Panc1 (cell line): ENCODE measurements around the gene UBE3B. TPM values are rescaled to one million over a fixed set of nuclear protein-coding genes. Genes with fewer than 3 reads are reported as not detected.

Experiments used
- ATAC-seq: fragments of 200-7000 bp; cut with Tn5 transposase; 2 replicates; pipeline ENCODE4 v1.9.1; 2020; ENCODE audit warnings: mild to moderate bottlenecking, moderate library complexity
- BruUV-seq: library from RNA; stranded (reverse); fragments of 400-500 nt; replicated peaks from 2 replicates; lab custom pipeline; 2021; lab: Mats Ljungman, UMichigan
- CTCF ChIA-PET: fragments of 300-600 bp; sonication (Branson Sonifier 250); formaldehyde crosslinking; loops from one replicate; lab custom pipeline; 2022; ENCODE audit warnings: antibody characterized with exemption; lab: Charles Lee
- POLR2A ChIA-PET: fragments of 300-600 bp; sonication (Branson Sonifier 250); formaldehyde crosslinking; loops from one replicate; lab custom pipeline; 2022; ENCODE audit warnings: antibody characterized with exemption; lab: Charles Lee
- DNase-seq: peaks from one replicate; pipeline ENCODE4 v3.0.0-alpha.2; 2010; ENCODE audit warnings: low read depth, low spot score
- H3K27ac ChIP-seq: 2 replicates; pipeline ENCODE4 v1.5.1; 2011; ENCODE audit warnings: mild to moderate bottlenecking, low read length, inconsistent platforms
- H3K27me3 ChIP-seq: fragments of 200-500 bp; sonication (Bioruptor generic); 2 replicates; pipeline ENCODE4 v1.6.0; 2014; ENCODE audit warnings: low read length, inconsistent platforms; ENCODE audit not compliant: control insufficient read depth, insufficient read depth
- H3K36me3 ChIP-seq: fragments of 200-500 bp; sonication (Bioruptor generic); 2 replicates; pipeline ENCODE4 v1.5.1; 2014; ENCODE audit warnings: inconsistent platforms, mild to moderate bottlenecking, low read length, moderate library complexity; ENCODE audit not compliant: control insufficient read depth, insufficient read depth
- H3K4me1 ChIP-seq: 2 replicates; pipeline ENCODE4 v1.5.1; 2011; ENCODE audit warnings: inconsistent platforms, mild to moderate bottlenecking, low read length, moderate library complexity; ENCODE audit not compliant: control insufficient read depth, insufficient read depth
- H3K4me3 ChIP-seq, 2 experiments: 2 replicates each; pipeline ENCODE4 v1.5.1; 2011 to 2012; ENCODE audit warnings: low read depth in 2 of 2, low read length in 2 of 2, mild to moderate bottlenecking in 2 of 2, inconsistent platforms in 1 of 2, moderate library complexity in 1 of 2
- H3K9me3 ChIP-seq: fragments of 200-500 bp; sonication (Bioruptor generic); 2 replicates; pipeline ENCODE4 v1.5.1; 2014; ENCODE audit warnings: low read depth, mild to moderate bottlenecking, inconsistent platforms, low read length, moderate library complexity; ENCODE audit not compliant: control insufficient read depth, insufficient read depth
- POLR2AphosphoS5 ChIP-seq: IDR thresholded peaks from 2 replicates; pipeline ENCODE4 v1.6.1; 2012; ENCODE audit warnings: mild to moderate bottlenecking, low read depth, low read length, moderate library complexity
- SIN3A ChIP-seq: IDR thresholded peaks from 2 replicates; pipeline ENCODE4 v1.6.1; 2012; ENCODE audit warnings: low read depth, mild to moderate bottlenecking, low read length, moderate library complexity, borderline replicate concordance; ENCODE audit not compliant: insufficient read depth
- TCF7L2 ChIP-seq: IDR thresholded peaks from 2 replicates; pipeline ENCODE4 v1.6.1; 2011; ENCODE audit warnings: mild to moderate bottlenecking, low read depth, low read length, inconsistent platforms
- in situ Hi-C: cut with HindIII; loops from 2 replicates; pipeline ENCODE4 v1.10.0; 2016; ENCODE audit warnings: low sequenced_read_pairs, low pct_unique_long_range_greater_than_20kb
- intact Hi-C: fragments of 100-400 bp; cut with micrococcal nuclease; formaldehyde crosslinking; loops from one replicate; pipeline ENCODE4 v1.10.0; 2022; ENCODE audit not compliant: unreplicated experiment
- total RNA-seq: library from RNA; stranded (reverse); gene quantifications from one replicate; pipeline ENCODE4 v1.2.1, GENCODE V29; 2021; ENCODE audit not compliant: unreplicated experiment
- TF ChIP-seq, protein P1 (sequence below), 2 experiments: IDR thresholded peaks; 2 replicates each; pipeline ENCODE4 v1.6.1; 2011 to 2012; ENCODE audit warnings: low read depth in 2 of 2, control low read depth in 1 of 2, low read length in 1 of 2, mild to moderate bottlenecking in 1 of 2, moderate library complexity in 1 of 2; ENCODE audit not compliant: insufficient read depth in 1 of 2
- TF ChIP-seq, protein P2 (sequence below): fragments of 450-650 bp; IDR thresholded peaks from 2 replicates; pipeline ENCODE4 v1.5.1; 2017; ENCODE audit warnings: mild to moderate bottlenecking

Gene UBE3B
- total RNA-seq, 1 experiment from 2014 or later, result 38.9 TPM

DNA sequence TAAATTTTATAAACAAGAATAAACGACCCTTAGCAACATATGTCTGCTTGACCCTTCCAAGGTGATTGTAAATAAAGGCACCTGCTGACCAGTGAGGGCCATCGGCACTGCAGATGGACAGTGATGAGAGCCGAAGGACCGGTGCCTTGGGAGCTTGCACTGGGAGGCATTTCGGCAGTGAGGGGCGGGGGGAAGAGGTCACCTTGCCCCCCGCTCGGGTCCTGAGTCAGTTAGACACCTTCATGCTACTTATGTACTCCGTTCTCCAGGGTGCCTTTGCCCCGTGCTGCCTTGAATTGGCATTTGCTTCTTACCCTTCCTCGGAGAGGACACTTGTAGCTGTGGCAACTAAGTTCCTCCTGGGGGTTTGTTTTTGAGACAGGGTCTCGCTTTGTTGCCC, 72.8 kb downstream of the UBE3B start:
- H3K27ac ChIP-seq, result no peak overlapping the region
- H3K36me3 ChIP-seq, result no peaks in the 10 kb centered on the region
- no TSS peak for BruUV-seq
- in situ Hi-C loops, result no loop called here
- H3K9me3 ChIP-seq, result no peaks in the 10 kb centered on the region
- TF ChIP-seq, protein P1, sequence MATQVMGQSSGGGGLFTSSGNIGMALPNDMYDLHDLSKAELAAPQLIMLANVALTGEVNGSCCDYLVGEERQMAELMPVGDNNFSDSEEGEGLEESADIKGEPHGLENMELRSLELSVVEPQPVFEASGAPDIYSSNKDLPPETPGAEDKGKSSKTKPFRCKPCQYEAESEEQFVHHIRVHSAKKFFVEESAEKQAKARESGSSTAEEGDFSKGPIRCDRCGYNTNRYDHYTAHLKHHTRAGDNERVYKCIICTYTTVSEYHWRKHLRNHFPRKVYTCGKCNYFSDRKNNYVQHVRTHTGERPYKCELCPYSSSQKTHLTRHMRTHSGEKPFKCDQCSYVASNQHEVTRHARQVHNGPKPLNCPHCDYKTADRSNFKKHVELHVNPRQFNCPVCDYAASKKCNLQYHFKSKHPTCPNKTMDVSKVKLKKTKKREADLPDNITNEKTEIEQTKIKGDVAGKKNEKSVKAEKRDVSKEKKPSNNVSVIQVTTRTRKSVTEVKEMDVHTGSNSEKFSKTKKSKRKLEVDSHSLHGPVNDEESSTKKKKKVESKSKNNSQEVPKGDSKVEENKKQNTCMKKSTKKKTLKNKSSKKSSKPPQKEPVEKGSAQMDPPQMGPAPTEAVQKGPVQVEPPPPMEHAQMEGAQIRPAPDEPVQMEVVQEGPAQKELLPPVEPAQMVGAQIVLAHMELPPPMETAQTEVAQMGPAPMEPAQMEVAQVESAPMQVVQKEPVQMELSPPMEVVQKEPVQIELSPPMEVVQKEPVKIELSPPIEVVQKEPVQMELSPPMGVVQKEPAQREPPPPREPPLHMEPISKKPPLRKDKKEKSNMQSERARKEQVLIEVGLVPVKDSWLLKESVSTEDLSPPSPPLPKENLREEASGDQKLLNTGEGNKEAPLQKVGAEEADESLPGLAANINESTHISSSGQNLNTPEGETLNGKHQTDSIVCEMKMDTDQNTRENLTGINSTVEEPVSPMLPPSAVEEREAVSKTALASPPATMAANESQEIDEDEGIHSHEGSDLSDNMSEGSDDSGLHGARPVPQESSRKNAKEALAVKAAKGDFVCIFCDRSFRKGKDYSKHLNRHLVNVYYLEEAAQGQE (IDR thresholded peaks at IDR 0.05; ENCODE audit: insufficient read depth in 1 of 2, low read depth in 2 of 2, low read length in 1 of 2), result no peak
- no peak for TF ChIP-seq SIN3A
- TF ChIP-seq POLR2AphosphoS5, result no peak
- TF ChIP-seq, protein P2, sequence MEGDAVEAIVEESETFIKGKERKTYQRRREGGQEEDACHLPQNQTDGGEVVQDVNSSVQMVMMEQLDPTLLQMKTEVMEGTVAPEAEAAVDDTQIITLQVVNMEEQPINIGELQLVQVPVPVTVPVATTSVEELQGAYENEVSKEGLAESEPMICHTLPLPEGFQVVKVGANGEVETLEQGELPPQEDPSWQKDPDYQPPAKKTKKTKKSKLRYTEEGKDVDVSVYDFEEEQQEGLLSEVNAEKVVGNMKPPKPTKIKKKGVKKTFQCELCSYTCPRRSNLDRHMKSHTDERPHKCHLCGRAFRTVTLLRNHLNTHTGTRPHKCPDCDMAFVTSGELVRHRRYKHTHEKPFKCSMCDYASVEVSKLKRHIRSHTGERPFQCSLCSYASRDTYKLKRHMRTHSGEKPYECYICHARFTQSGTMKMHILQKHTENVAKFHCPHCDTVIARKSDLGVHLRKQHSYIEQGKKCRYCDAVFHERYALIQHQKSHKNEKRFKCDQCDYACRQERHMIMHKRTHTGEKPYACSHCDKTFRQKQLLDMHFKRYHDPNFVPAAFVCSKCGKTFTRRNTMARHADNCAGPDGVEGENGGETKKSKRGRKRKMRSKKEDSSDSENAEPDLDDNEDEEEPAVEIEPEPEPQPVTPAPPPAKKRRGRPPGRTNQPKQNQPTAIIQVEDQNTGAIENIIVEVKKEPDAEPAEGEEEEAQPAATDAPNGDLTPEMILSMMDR, result no peak
- TF ChIP-seq TCF7L2, result no peak
- POLR2A ChIA-PET, result interaction anchor here (0.7 kb wide), 1 partner anchor 100 kb away, joined by 5 read pairs; no protein-coding TSS in a partner anchor
- H3K4me1 ChIP-seq, result no peaks in the 10 kb centered on the region
- DNase-seq (no peak), ATAC-seq (no peak)
- peaks cover 14% of the 10 kb centered on the region for H3K27me3 ChIP-seq
- H3K4me3 ChIP-seq, result no peak overlapping the region
- CTCF ChIA-PET, result interaction anchor here (0.7 kb wide), 1 partner anchor 117 kb away, joined by 3 read pairs; no protein-coding TSS in a partner anchor
- intact Hi-C loops, result no loop called here

DNA sequence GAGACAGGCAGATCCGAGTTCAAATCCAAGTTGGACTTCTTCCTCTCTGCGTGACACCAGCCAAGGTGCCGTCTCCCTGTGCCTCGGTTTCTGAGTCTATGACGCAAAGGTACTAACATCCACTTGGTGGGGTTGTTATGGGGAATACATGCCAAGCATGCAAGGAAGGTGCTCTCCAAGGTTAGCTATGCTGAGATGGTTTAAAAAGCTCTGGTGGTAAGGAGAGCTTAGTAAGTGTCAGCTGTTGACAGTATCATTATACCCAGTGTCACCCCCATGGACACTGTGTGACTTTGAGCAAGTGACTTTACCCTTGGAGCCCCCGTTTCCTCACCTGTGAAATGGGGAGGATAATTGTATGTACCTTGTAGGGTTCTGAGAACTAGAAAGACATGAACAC, 73.7 kb downstream of the UBE3B start:
- Histone ChIP-seq H3K27me3 (peaks cover 14% of the 10 kb centered on the region), H3K4me1 (no peaks in the 10 kb centered on the region), H3K4me3 (no peak overlapping the region), H3K9me3 (no peaks in the 10 kb centered on the region), H3K27ac (no peak overlapping the region), H3K36me3 (no peaks in the 10 kb centered on the region)
- ATAC-seq (no peak), DNase-seq (no peak)
- CTCF ChIA-PET, result no interaction called here
- intact Hi-C loops (no loop called here), in situ Hi-C loops (no loop called here)
- POLR2A ChIA-PET, result no interaction called here
- BruUV-seq, result no TSS peak
- TF ChIP-seq, protein P2, result no peak
- TF ChIP-seq POLR2AphosphoS5 (no peak), SIN3A (no peak), TCF7L2 (no peak)
- TF ChIP-seq, protein P1 (IDR thresholded peaks at IDR 0.05; ENCODE audit: insufficient read depth in 1 of 2, low read depth in 2 of 2, low read length in 1 of 2), result no peak; a peak in 1 of 4 replicates
